OCI-LY3 (cell line): ENCODE measurements around the gene ELF2.

ENCODE experiments used
- CTCF ChIP-seq: fragments of 200-600, 300-600 bp; sonication (generic); IDR thresholded peaks from 2 replicates; pipeline ENCODE4 v1.5.1; 2014; ENCODE audit warnings: antibody characterized with exemption, low read length, low read depth
- EZH2phosphoT487 ChIP-seq: fragments of 200-600 bp; shearing (Covaris generic); IDR thresholded peaks from 2 replicates; pipeline ENCODE4 v1.6.1; 2018; ENCODE audit warnings: antibody characterized with exemption, mixed run types, low read depth

- TF ChIP-seq CTCF: no peak
- no peak for TF ChIP-seq EZH2phosphoT487
These were observed 1.2 kb downstream of the ELF2 start for GRCh38 chr4:139175646-139176301.
